AG09319 (cell line): ENCODE measurements around the gene PDE8B.

Experiments used
- DNase-seq: peaks from one replicate; pipeline ENCODE4 v3.0.0-alpha.2; 2010; ENCODE audit warnings: low read depth; ENCODE audit errors: extremely low read depth
- CTCF ChIP-seq: IDR thresholded peaks from 2 replicates; pipeline ENCODE4 v1.5.1; 2011; ENCODE audit warnings: low read depth, mild to moderate bottlenecking, inconsistent platforms, low read length, moderate library complexity

PDE8B gene

GRCh38 chr5:77353251-77353650, 142.8 kb downstream of the PDE8B start:
- no peak for DNase-seq
- TF ChIP-seq CTCF = no peak

- TF ChIP-seq CTCF = no peak
- DNase-seq = no peak
These were observed 144.0 kb downstream of the PDE8B start for GRCh38 chr5:77354454-77354853.

GRCh38 chr5:77355080-77355479, 144.6 kb downstream of the PDE8B start:
- TF ChIP-seq CTCF = no peak
- DNase-seq = no peak

GRCh38 chr5:77355751-77356150, 145.3 kb downstream of the PDE8B start:
- no peak for TF ChIP-seq CTCF
- DNase-seq = no peak

- peak; percentile 46 for DNase-seq
These were observed 146.3 kb downstream of the PDE8B start for GRCh38 chr5:77356740-77357139.

GRCh38 chr5:77358255-77359205, 148.1 kb downstream of the PDE8B start:
- no peak for TF ChIP-seq CTCF
- DNase-seq = peak; percentile 59

More at GRCh38 chr5:77356740-77357139, 146.3 kb downstream of the PDE8B start:
- TF ChIP-seq CTCF = no peak

- DNase-seq = no peak
- TF ChIP-seq CTCF = no peak
These were observed 148.8 kb downstream of the PDE8B start for GRCh38 chr5:77359231-77359630.
